Body of pancreas (tissue), 4 donors: ENCODE measurements around the gene DCLK2. TPM values are rescaled to one million over a fixed set of nuclear protein-coding genes. Genes with fewer than 3 reads are reported as not detected.

Experiments
- ATAC-seq: fragments of 150-250 bp; one replicate; pipeline ENCODE4 v1.9.1; 2016
- DNase-seq, 4 donors: peaks; one replicate each; pipeline ENCODE4 v3.0.0-alpha.2; 2019
- H3K27ac ChIP-seq, 4 donors: fragments of 200-600 bp; sonication (generic); 1 replicate in 3 of 4; 2 replicates in 1 of 4; pipeline versions ENCODE4 v1.5.1 to v1.6.1; 2016 to 2019; ENCODE audit warnings: mild to moderate bottlenecking in 1 of 4, mixed read lengths in 1 of 4, moderate library complexity in 1 of 4
- H3K27me3 ChIP-seq, 2 donors: fragments of 200-600 bp; sonication (generic); one replicate each; pipeline ENCODE4 v1.6.0; 2016; ENCODE audit warnings: mild to moderate bottlenecking in 1 of 2
- H3K36me3 ChIP-seq, 2 donors: fragments of 200-600 bp; sonication (generic); replicated peaks in 1 of 2; 2 replicates each; pipeline ENCODE4 v1.5.1; 2016; ENCODE audit warnings: low read depth in 2 of 2; ENCODE audit not compliant: insufficient read depth in 1 of 2
- H3K4me1 ChIP-seq: fragments of 200-600 bp; sonication (generic); one replicate; pipeline ENCODE4 v1.6.0; 2016
- H3K4me3 ChIP-seq, 2 donors: fragments of 200-600 bp; sonication (generic); 1 replicate in 1 of 2; 2 replicates in 1 of 2; pipeline ENCODE4 v1.5.1; 2016 to 2019
- H3K9me3 ChIP-seq, 3 donors: fragments of 200-600 bp; sonication (generic); 1 replicate in 2 of 3; 2 replicates in 1 of 3; pipeline ENCODE4 v1.5.1; 2016
- POLR2A ChIP-seq, 3 donors: fragments of 450-650 bp; IDR thresholded peaks; one replicate each; pipeline ENCODE4 v1.6.1; 2016; ENCODE audit warnings: antibody characterized with exemption in 3 of 3, mild to moderate bottlenecking in 2 of 3
- WGBS, 2 donors: methylation state at CpG; one replicate each; pipeline ENCODE4 v1.1.5; 2017; 5-methylcytosine and 5-hydroxymethylcytosine counted together
- intact Hi-C: fragments of 100-400 bp; cut with DNase I; formaldehyde crosslinking; loops from one replicate; pipeline ENCODE4 v1.15.1; 2023
- total RNA-seq, 2 donors: library from RNA; depleted of rRNA; stranded (reverse); fragments of >200 nt; gene quantifications; one replicate each; pipeline ENCODE4 v1.1.0, GENCODE V29; 2016
- TF ChIP-seq, protein P1 (sequence below), 7 experiments: fragments of 450-650 bp in 4 of 7; fragments of 200-600 bp in 3 of 7; sonication (generic) in 3 of 7; IDR thresholded peaks; one replicate each; pipeline ENCODE4 v1.5.1; 2016 to 2019; ENCODE audit warnings: antibody characterized with exemption in 7 of 7

The DCLK2 gene
- total RNA-seq, 2 donors from 2014 or later = 3.6 to 4.6 TPM

- TF ChIP-seq POLR2A (IDR thresholded peaks at IDR 0.05) = no peak
- TF ChIP-seq, protein P1, sequence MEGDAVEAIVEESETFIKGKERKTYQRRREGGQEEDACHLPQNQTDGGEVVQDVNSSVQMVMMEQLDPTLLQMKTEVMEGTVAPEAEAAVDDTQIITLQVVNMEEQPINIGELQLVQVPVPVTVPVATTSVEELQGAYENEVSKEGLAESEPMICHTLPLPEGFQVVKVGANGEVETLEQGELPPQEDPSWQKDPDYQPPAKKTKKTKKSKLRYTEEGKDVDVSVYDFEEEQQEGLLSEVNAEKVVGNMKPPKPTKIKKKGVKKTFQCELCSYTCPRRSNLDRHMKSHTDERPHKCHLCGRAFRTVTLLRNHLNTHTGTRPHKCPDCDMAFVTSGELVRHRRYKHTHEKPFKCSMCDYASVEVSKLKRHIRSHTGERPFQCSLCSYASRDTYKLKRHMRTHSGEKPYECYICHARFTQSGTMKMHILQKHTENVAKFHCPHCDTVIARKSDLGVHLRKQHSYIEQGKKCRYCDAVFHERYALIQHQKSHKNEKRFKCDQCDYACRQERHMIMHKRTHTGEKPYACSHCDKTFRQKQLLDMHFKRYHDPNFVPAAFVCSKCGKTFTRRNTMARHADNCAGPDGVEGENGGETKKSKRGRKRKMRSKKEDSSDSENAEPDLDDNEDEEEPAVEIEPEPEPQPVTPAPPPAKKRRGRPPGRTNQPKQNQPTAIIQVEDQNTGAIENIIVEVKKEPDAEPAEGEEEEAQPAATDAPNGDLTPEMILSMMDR (IDR thresholded peaks at IDR 0.05) = no peak
- Histone ChIP-seq H3K27ac (no peak overlapping the region), H3K4me1 (no peaks in the 10 kb centered on the region), H3K4me3 (no peak overlapping the region), H3K27me3 (no peaks in the 10 kb centered on the region), H3K9me3 (no peaks in the 10 kb centered on the region), H3K36me3 (no peaks in the 10 kb centered on the region)
- ATAC-seq (no peak), DNase-seq (no peak)
- intact Hi-C loops = no loop called here
- WGBS, 2 donors = 78 to 93% methylated on average over 1 of the region's 1 CpG
Measured at GRCh38 chr4:150145946-150146340, 67.7 kb downstream of the DCLK2 start.

GRCh38 chr4:150149381-150149780 is 71.1 kb downstream of the DCLK2 start:
- whole genome bisulfite sequencing, 2 donors = 63 to 67% methylated on average over 1 of the region's 1 CpG
- no peaks in the 10 kb centered on the region for H3K4me1 ChIP-seq
- H3K9me3 ChIP-seq = no peaks in the 10 kb centered on the region
- TF ChIP-seq, protein P1 (IDR thresholded peaks at IDR 0.05) = no peak
- no peak for TF ChIP-seq POLR2A (IDR thresholded peaks at IDR 0.05)
- no peaks in the 10 kb centered on the region for H3K36me3 ChIP-seq
- no peak overlapping the region for H3K4me3 ChIP-seq
- H3K27me3 ChIP-seq = no peaks in the 10 kb centered on the region
- ATAC-seq = peak; percentile 30
- intact Hi-C loops = no loop called here
- no peak for DNase-seq
- no peak overlapping the region for H3K27ac ChIP-seq

DNA sequence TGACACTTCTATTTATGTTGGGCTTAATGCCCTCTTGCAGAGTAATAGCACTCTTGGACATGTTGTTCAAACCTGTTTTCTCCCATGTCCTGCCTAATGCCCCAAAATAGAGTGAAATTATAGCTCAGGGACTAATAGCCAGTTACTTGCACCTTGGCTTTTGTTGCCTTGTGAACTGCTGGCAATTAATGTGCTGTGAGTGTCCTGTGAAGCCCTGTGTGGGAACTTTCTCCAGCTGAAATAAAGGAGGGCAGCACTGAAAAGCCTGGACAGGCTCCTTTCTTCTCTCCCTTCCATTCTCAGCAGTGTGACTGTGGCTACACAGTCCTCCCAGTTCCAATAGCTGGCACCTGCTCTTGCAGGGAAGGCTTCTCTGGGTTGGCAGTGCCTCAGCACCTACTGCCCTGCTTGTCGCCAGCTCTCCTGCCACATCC is 72.4 kb downstream of the DCLK2 start:
- no peak for DNase-seq
- no peaks in the 10 kb centered on the region for H3K9me3 ChIP-seq
- intact Hi-C loops = no loop called here
- 69 to 100% methylated on average over 1 of the region's 1 CpG for WGBS, 2 donors
- no peak overlapping the region for H3K4me3 ChIP-seq
- TF ChIP-seq, protein P1 (IDR thresholded peaks at IDR 0.05) = no peak
- TF ChIP-seq POLR2A (IDR thresholded peaks at IDR 0.05) = no peak
- ATAC-seq = no peak
- no peaks in the 10 kb centered on the region for H3K36me3 ChIP-seq
- no peak overlapping the region for H3K27ac ChIP-seq
- H3K4me1 ChIP-seq = no peaks in the 10 kb centered on the region
- H3K27me3 ChIP-seq = no peaks in the 10 kb centered on the region

DNA sequence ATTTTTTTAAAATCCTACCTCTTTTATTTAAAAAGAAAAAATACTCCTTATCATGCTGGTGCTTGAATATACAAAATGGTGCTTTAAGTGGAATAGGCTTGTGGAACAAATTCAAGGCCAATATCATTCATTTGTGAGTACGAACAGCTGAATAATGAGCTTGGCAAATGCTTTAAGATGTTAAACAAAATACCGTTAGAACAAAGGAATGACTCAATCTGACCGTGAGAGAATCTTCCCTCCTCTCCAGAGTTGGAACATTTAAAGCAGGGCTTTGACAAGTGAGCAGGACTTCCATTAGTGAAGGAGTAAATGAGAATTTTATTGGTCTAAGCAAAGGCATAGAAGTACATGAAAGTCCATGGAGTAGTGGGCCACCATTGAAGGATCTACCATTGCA is 74.5 kb downstream of the DCLK2 start:
- Histone ChIP-seq H3K27me3 (no peaks in the 10 kb centered on the region), H3K9me3 (no peaks in the 10 kb centered on the region), H3K4me3 (no peak overlapping the region), H3K27ac (no peak overlapping the region), H3K36me3 (no peaks in the 10 kb centered on the region), H3K4me1 (no peaks in the 10 kb centered on the region)
- ATAC-seq (no peak), DNase-seq (no peak)
- intact Hi-C loops = no loop called here
- TF ChIP-seq POLR2A (IDR thresholded peaks at IDR 0.05) = no peak
- TF ChIP-seq, protein P1 (IDR thresholded peaks at IDR 0.05) = no peak
- WGBS, 2 donors = 11 to 19% methylated on average over 3 of the region's 3 CpGs

- intact Hi-C loops = no loop called here
- TF ChIP-seq, protein P1 (IDR thresholded peaks at IDR 0.05) = no peak
- no peak for TF ChIP-seq POLR2A (IDR thresholded peaks at IDR 0.05)
- Histone ChIP-seq H3K36me3 (no peaks in the 10 kb centered on the region), H3K27me3 (no peaks in the 10 kb centered on the region), H3K27ac (no peak overlapping the region), H3K4me3 (no peak overlapping the region), H3K9me3 (no peaks in the 10 kb centered on the region), H3K4me1 (no peaks in the 10 kb centered on the region)
- DNase-seq = no peak
- no peak for ATAC-seq
- 88 to 91% methylated on average over 4 of the region's 4 CpGs for WGBS, 2 donors
Measured at GRCh38 chr4:150155391-150155790, 77.1 kb downstream of the DCLK2 start.
